K562 (cell line): ENCODE measurements around the gene FMO2. TPM values are rescaled to one million over a fixed set of nuclear protein-coding genes. Genes with fewer than 3 reads are reported as not detected.

ENCODE experiments used
- ATAC-seq: fragments of 200-7000 bp; cut with Tn5 transposase; 3 replicates; pipeline ENCODE4 v1.9.1; 2020; ENCODE audit warnings: moderate library complexity
- BruUV-seq: library from RNA; stranded (reverse); fragments of 400-500 nt; replicated peaks from 2 replicates; lab custom pipeline; 2021; lab: Mats Ljungman, UMichigan
- CTCF ChIA-PET: fragments of 300-600 bp; formaldehyde crosslinking; extraction: SDS; loops from one replicate; lab custom pipeline; 2021; ENCODE audit warnings: low intra/inter-chr PET ratio; lab: Yijun Ruan, JAX
- POLR2A ChIA-PET: fragments of 300-600, 350-650 bp; sonication (Branson Sonifier 250); formaldehyde crosslinking; extraction: SDS; loops from one replicate; lab custom pipeline; 2021; ENCODE audit warnings: antibody characterized with exemption, inconsistent platforms; lab: Yijun Ruan, JAX
- DNase-seq, 4 experiments: peaks; one replicate each; pipeline versions ENCODE4 v3.0.0 to v3.0.0-alpha.2; 2011 to 2018; ENCODE audit warnings: low spot score in 3 of 4, mixed read lengths in 3 of 4; ENCODE audit errors: extremely low read depth in 1 of 4
- FAIRE-seq: peaks from 2 replicates; lab custom pipeline; 2011; peaks lifted over from hg19 to GRCh38; lab: Jason Lieb, UNC
- H2AFZ ChIP-seq: 2 replicates; pipeline ENCODE4 v1.6.0; 2011; ENCODE audit warnings: low read depth, low read length, control low read depth, inconsistent platforms
- H3K27ac ChIP-seq: fragments of 200-600 bp; 3 replicates; pipeline ENCODE4 v1.8.0; 2011; ENCODE audit warnings: low read depth, mild to moderate bottlenecking, control low read depth, inconsistent platforms, low read length, moderate library complexity, mixed read lengths; ENCODE audit errors: extremely low read depth
- H3K27me3 ChIP-seq, 2 experiments: fragments of 300-600 bp in 1 of 2; 2 replicates in 1 of 2; 3 replicates in 1 of 2; pipeline versions ENCODE4 v1.6.0 to v1.8.0; 2011; ENCODE audit warnings: inconsistent platforms in 2 of 2, low read length in 2 of 2, mild to moderate bottlenecking in 1 of 2, mixed read lengths in 1 of 2, moderate library complexity in 1 of 2; ENCODE audit not compliant: control insufficient read depth in 2 of 2, insufficient read depth in 2 of 2
- H3K36me3 ChIP-seq: fragments of 300-600 bp; 3 replicates; pipeline ENCODE4 v1.8.0; 2011; ENCODE audit warnings: mild to moderate bottlenecking, low read length, inconsistent platforms; ENCODE audit not compliant: control insufficient read depth, insufficient read depth
- H3K4me1 ChIP-seq, 2 experiments: fragments of 200-600 bp in 1 of 2; replicated peaks in 1 of 2; 2 replicates in 1 of 2; 3 replicates in 1 of 2; pipeline versions ENCODE4 v1.5.1 to v1.8.0; 2011; ENCODE audit warnings: inconsistent platforms in 2 of 2, low read length in 2 of 2, mild to moderate bottlenecking in 1 of 2, mixed read lengths in 1 of 2, moderate library complexity in 1 of 2; ENCODE audit not compliant: control insufficient read depth in 2 of 2, insufficient read depth in 2 of 2
- H3K4me2 ChIP-seq: 2 replicates; pipeline ENCODE4 v1.6.1; 2011; ENCODE audit warnings: low read length, control low read depth, inconsistent platforms, mixed read lengths; ENCODE audit not compliant: insufficient read depth
- H3K4me3 ChIP-seq: fragments of 200-600 bp; sonication (generic), shearing (Covaris generic); 2 replicates; pipeline ENCODE4 v1.5.1; 2016; ENCODE audit warnings: control low read depth, inconsistent platforms
- H3K79me2 ChIP-seq: fragments of 200-600 bp; 3 replicates; pipeline ENCODE4 v1.8.0; 2011; ENCODE audit warnings: low read length, inconsistent platforms; ENCODE audit not compliant: control insufficient read depth, insufficient read depth
- H3K9ac ChIP-seq, 2 experiments: 2 replicates each; pipeline versions ENCODE4 v1.6.0 to v1.6.1; 2011; ENCODE audit warnings: low read depth in 2 of 2, low read length in 2 of 2, control low read depth in 1 of 2, inconsistent platforms in 1 of 2, mild to moderate bottlenecking in 1 of 2, mixed read lengths in 1 of 2; ENCODE audit not compliant: insufficient read depth in 1 of 2
- H3K9me1 ChIP-seq: one replicate; pipeline ENCODE4 v1.6.0; 2011; ENCODE audit warnings: inconsistent platforms, mild to moderate bottlenecking, low read length, moderate library complexity; ENCODE audit not compliant: control insufficient read depth, insufficient read depth
- H3K9me3 ChIP-seq: replicated peaks from 2 replicates; pipeline ENCODE4 v1.5.1; 2011; ENCODE audit warnings: low read depth, low read length, inconsistent platforms; ENCODE audit not compliant: control insufficient read depth, insufficient read depth
- H4K20me1 ChIP-seq: replicated peaks from 2 replicates; pipeline ENCODE4 v1.6.1; 2011; ENCODE audit warnings: low read length, inconsistent platforms, mixed read lengths; ENCODE audit not compliant: control insufficient read depth, insufficient read depth
- MEF2D ChIP-seq: conservative IDR thresholded peaks from 2 replicates; pipeline ENCODE4 v1.6.1; 2016; ENCODE audit warnings: low read depth, missing genetic modification characterization, missing compliant biosample characterization
- SPI1 ChIP-seq: IDR thresholded peaks from 2 replicates; pipeline ENCODE4 v1.6.1; 2011; ENCODE audit warnings: low read depth, low read length, control low read depth, borderline replicate concordance
- TOE1 ChIP-seq, 2 experiments: fragments of 450-650 bp in 1 of 2; sonication (generic) in 1 of 2; formaldehyde crosslinking in 1 of 2; IDR thresholded peaks; 2 replicates each; pipeline versions ENCODE4 v1.7.1 to v1.8.0; 2016 to 2022; ENCODE audit warnings: borderline replicate concordance in 2 of 2, mild to moderate bottlenecking in 2 of 2, antibody characterized with exemption in 1 of 2, inconsistent platforms in 1 of 2, low read depth in 1 of 2, missing genetic modification reagents in 1 of 2, moderate library complexity in 1 of 2
- ZNF212 ChIP-seq: fragments of 450-650 bp; formaldehyde crosslinking; IDR thresholded peaks from 2 replicates; pipeline ENCODE4 v1.4.0; 2020; ENCODE audit warnings: mild to moderate bottlenecking
- WGBS: fragments of 100-300 bp; shearing (Covaris generic); methylation state at CpG from one replicate; pipeline ENCODE4 v1.1.6; 2016; ENCODE audit warnings: low coverage, mixed read lengths; ENCODE audit not compliant: insufficient coverage; ENCODE audit errors: missing lambda C conversion rate; 5-methylcytosine and 5-hydroxymethylcytosine counted together
- in situ Hi-C: fragments of 300-500 bp; cut with MboI; formaldehyde crosslinking; loops from 4 replicates; pipeline ENCODE4 v1.15.0; 2018; ENCODE audit warnings: inconsistent platforms, mixed read lengths
- intact Hi-C: fragments of 100-400 bp; cut with micrococcal nuclease; formaldehyde crosslinking; loops from 2 replicates; pipeline ENCODE4 v1.14.2; 2022
- polyA plus RNA-seq, 8 experiments: library from polyadenylated mRNA; depleted of rRNA in 4 of 8; stranded (reverse) in 5 of 8; unstranded in 3 of 8; fragments of >200 nt; fragmentation: Nextera tagmentation in 2 of 8; fragmentation: Illumina TruSeq in 1 of 8; extraction: Ambion mirVana in 2 of 8; extraction: Trizol in 1 of 8; gene quantifications; 2 replicates each; pipeline versions ENCODE4 v1.2.1 to v1.2.3, GENCODE V29; 2011 to 2014; ENCODE audit warnings: inconsistent platforms in 1 of 8, missing spikeins in 1 of 8
- total RNA-seq, 7 experiments: library from RNA; depleted of rRNA in 6 of 7; stranded (reverse); fragments of >200 nt in 6 of 7; fragmentation: Illumina TruSeq in 2 of 7; extraction: Trizol in 2 of 7; gene quantifications; 2 replicates each; pipeline versions ENCODE4 v1.2.1 to v1.2.3, GENCODE V29; 2011 to 2021; ENCODE audit warnings: low replicate concordance in 1 of 7

The FMO2 gene
- total and polyA plus RNA-seq, 9 of the 15 experiments (the other 6 are each of a cell fraction or from before 2014, with no cell fraction given), result not detected

DNA sequence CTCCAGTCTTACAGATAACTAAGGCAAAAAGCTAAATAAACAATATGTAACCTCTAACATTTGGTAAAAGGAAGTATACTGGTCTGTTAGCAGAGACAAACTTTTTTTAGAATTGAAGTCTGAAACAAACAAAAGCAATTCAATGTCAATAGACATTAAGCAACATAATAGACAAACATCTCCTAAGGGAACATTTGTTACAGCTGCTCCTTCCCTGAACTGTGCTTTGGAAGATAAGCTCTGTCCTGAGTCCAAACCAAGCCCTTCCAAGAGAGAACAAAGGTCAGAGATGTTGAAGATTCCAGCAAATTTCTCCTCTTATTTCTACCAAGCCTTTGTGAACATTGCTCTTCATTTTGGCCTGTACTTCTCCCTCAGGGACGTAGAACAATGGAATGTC lies 25.3 kb downstream of the FMO2 start:
- Histone ChIP-seq H3K4me3 (no peak overlapping the region), H3K79me2 (no peaks in the 10 kb centered on the region), H3K27ac (no peak overlapping the region), H3K27me3 (no peaks in the 10 kb centered on the region), H3K4me1 (no peaks in the 10 kb centered on the region), H2AFZ (no peak overlapping the region), H4K20me1 (no peaks in the 10 kb centered on the region), H3K9me1 (no peaks in the 10 kb centered on the region), H3K36me3 (no peaks in the 10 kb centered on the region), H3K9ac (no peak overlapping the region), H3K9me3 (no peaks in the 10 kb centered on the region), H3K4me2 (no peak overlapping the region)
- POLR2A ChIA-PET, result no interaction called here
- ATAC-seq (no peak), DNase-seq (no peak), FAIRE-seq (no peak)
- 0% methylated on average over 1 of the region's 1 CpG for WGBS
- CTCF ChIA-PET, result no interaction called here
- no peak for TF ChIP-seq ZNF212 (CRISPR knock-in tag)
- no peak for TF ChIP-seq MEF2D (tag)
- intact Hi-C loops, result no loop called here
- in situ Hi-C loops, result no loop called here
- no TSS peak for BruUV-seq

DNA sequence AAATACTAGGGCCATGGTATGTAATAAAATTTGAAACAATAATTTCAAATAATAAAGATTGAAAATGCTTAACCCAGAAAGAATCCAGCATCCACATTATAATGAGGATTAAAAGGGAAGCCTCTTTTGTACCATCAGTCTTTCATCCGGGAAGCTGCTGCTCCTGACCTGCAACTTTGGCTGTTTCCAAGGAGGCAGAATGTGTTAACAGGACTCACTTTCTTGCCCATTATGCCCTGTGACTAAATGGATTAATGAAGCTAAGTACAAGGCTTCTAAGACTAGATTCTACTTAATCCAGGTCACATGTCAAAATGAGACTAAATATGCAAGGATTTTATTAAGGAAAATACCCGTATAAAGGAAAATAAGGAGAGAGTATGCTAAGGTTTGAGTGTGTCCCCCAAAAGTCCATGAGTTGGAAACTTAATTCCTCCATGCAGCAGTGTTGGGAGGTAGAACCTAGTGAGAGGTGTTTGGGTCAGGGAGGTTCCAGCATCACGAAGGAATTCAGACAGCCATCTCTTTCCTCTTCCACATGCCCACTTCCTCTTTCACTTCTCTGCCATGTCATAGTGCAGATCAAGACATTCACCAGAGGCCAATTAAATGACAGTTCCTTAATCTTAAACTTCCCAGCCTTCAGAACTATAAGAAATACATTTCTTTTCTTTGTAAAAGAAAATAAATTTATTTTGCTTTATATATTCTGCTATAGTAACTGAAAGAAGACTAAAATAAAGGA lies 27.7 kb downstream of the FMO2 start:
- BruUV-seq, result no TSS peak
- CTCF ChIA-PET, result no interaction called here
- ATAC-seq (no peak), DNase-seq (no peak)
- intact Hi-C loops, result no loop called here
- WGBS, result 0% methylated on average over 3 of the region's 3 CpGs
- TF ChIP-seq SPI1, result peak; percentile 82
- TF ChIP-seq TOE1 (IDR thresholded peaks at IDR 0.05; ENCODE audit: borderline replicate concordance), result no peak
- no peak for TF ChIP-seq TOE1 (CRISPR knock-in tag; IDR thresholded peaks at IDR 0.05; ENCODE audit: borderline replicate concordance, low read depth)
- TF ChIP-seq, all 486 proteins: peak for 1
- in situ Hi-C loops, result no loop called here
- H3K79me2 ChIP-seq, result no peaks in the 10 kb centered on the region
- no peak overlapping the region for H3K4me2 ChIP-seq
- H4K20me1 ChIP-seq, result no peaks in the 10 kb centered on the region
- H3K36me3 ChIP-seq, result no peaks in the 10 kb centered on the region
- H3K9me1 ChIP-seq, result no peaks in the 10 kb centered on the region
- no peaks in the 10 kb centered on the region for H3K27me3 ChIP-seq
- H3K27ac ChIP-seq, result no peak overlapping the region
- H2AFZ ChIP-seq, result no peak overlapping the region
- H3K4me1 ChIP-seq, result no peaks in the 10 kb centered on the region
- POLR2A ChIA-PET, result no interaction called here
- H3K9ac ChIP-seq, result no peak overlapping the region
- no peak for FAIRE-seq
- no peaks in the 10 kb centered on the region for H3K9me3 ChIP-seq
- H3K4me3 ChIP-seq, result no peak overlapping the region
